GM21529 (cell line): ENCODE results near the gene KRT33A.

Source experiments
- ATAC-seq: cut with Tn5 transposase; IDR thresholded peaks from one replicate; pipeline ENCODE4 v1.9.1; 2021; ENCODE audit not compliant: unreplicated experiment

The KRT33A gene

GRCh38 chr17:41304091-41304490, 46.5 kb downstream of the KRT33A start:
- no peak for ATAC-seq

DNA sequence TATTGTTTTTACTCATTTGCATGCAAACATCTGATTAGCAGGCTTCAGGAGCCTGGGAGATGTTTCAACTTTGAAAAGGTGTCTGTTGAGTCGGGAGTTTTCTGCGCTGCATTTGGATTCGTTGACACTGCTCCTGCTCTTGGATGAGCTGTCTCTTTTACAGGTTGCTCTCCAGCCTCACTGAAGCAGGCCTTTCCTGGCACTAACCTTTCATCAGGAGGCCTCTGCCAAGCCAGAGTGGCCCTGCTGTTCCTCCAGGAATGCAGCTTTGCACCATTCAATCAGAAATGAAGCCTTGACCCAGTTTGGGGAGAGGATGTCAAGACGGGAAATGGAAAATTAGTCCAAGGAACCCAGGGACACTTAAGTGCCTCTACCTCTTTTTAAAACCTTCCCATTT, 47.6 kb downstream of the KRT33A start:
- ATAC-seq = no peak

GRCh38 chr17:41301916-41302901, 48.4 kb downstream of the KRT33A start, which contains the start of gene KRTAP29-1:
Gene KRTAP29-1 (minus strand): TSS chr17:41302851. CDS start chr17:41302851, 0 bp downstream.
- ATAC-seq = no peak

DNA sequence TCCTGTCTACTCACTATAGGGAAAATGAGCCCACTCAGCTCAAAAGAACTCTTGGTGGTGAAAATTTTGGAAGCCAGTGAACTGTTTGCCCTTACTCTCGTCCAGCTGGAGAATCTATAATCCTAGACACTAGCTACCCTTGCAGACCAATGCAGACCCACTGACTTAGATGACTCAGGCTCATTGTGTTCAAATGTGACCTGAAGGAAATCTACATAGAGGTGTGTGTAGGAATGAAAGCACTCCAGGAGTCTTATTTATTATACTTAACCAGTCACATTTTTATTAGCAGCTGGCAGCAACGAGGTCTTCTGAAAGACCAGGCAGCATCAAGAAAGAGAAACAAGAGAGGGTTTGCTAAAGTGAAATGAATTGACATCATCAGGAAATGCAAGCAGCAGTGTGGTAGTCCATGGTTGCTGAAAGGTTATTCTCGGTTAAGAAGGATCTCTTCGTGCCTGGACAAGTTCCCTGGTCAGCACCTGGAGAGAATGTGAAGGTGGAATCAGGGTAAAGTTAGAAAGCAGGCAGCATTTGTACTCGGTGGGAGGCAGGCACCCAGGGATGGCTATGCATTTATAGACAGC, 49.3 kb downstream of the KRT33A start:
- no peak for ATAC-seq

DNA sequence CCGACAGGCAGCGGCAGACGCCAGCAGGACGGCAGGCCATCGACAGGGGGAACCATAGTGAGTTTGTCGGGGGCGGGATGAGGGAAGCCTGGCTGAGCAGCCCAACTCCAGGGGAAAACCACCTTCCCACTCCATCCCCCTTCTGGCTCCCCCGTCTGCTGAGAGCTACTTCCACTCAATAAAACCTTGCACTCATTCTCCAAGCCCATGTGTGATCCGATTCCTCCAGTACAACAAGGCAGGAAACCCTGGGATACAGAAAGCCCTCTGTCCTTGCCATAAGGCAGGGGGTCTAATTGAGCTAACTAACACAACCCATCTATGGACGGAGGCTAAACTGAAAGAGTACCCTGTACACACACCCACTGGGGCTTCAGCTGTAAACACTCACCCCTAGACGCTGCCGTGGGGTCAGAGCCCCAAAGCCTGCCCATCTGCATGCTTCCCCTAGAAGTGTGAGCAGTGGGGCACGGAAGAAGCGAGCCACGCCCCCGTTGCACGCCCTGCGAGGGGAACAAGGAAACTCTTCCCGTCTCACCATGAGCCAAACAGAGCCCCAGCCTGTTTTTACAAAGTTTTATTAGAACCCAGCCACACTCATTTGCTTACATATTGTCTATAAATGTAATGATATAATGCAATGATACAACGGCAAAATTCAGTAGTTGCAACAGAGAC, 52.0 kb downstream of the KRT33A start:
- ATAC-seq = no peak

- no peak for ATAC-seq
These were observed 53.8 kb downstream of the KRT33A start for GRCh38 chr17:41296846-41297245.
